H9 (cell line): ENCODE measurements around the gene PDIA2. TPM values are rescaled to one million over a fixed set of nuclear protein-coding genes. Genes with fewer than 3 reads are reported as not detected.

Experiments
- DNase-seq: peaks from one replicate; pipeline ENCODE4 v3.0.0-alpha.2; 2017
- H2AFZ ChIP-seq: one replicate; pipeline ENCODE4 v1.6.1; 2013; ENCODE audit warnings: mild to moderate bottlenecking, low read length, control low read depth, moderate library complexity
- H2AK5ac ChIP-seq: 2 replicates; pipeline ENCODE4 v1.6.1; 2013; ENCODE audit warnings: low read length, control low read depth, mixed read lengths; ENCODE audit not compliant: insufficient read length
- H2BK120ac ChIP-seq: one replicate; pipeline ENCODE4 v1.6.1; 2013; ENCODE audit warnings: low read depth, mild to moderate bottlenecking, low read length, control low read depth, inconsistent platforms; ENCODE audit not compliant: poor library complexity, severe bottlenecking
- H2BK12ac ChIP-seq: 2 replicates; pipeline ENCODE4 v1.6.1; 2013; ENCODE audit warnings: low read length, control low read depth, mixed read lengths, low read depth; ENCODE audit not compliant: insufficient read length
- H2BK15ac ChIP-seq: 2 replicates; pipeline ENCODE4 v1.6.1; 2013; ENCODE audit warnings: low read depth, low read length, control low read depth
- H2BK20ac ChIP-seq: one replicate; pipeline ENCODE4 v1.6.1; 2013; ENCODE audit warnings: low read depth, mild to moderate bottlenecking, low read length, control low read depth, inconsistent platforms; ENCODE audit not compliant: poor library complexity, severe bottlenecking
- H2BK5ac ChIP-seq: 2 replicates; pipeline ENCODE4 v1.6.1; 2013; ENCODE audit warnings: low read length, control low read depth, mixed read lengths; ENCODE audit not compliant: insufficient read length
- H3K14ac ChIP-seq: 2 replicates; pipeline ENCODE4 v1.6.1; 2013; ENCODE audit warnings: low read length, control low read depth; ENCODE audit not compliant: insufficient read depth
- H3K18ac ChIP-seq: 2 replicates; pipeline ENCODE4 v1.6.1; 2013; ENCODE audit warnings: low read depth, mild to moderate bottlenecking, mixed read lengths, low read length, control low read depth; ENCODE audit not compliant: insufficient read length
- H3K23ac ChIP-seq: 2 replicates; pipeline ENCODE4 v1.6.1; 2013; ENCODE audit warnings: low read length, control low read depth, mixed read lengths, low read depth; ENCODE audit not compliant: insufficient read length
- H3K23me2 ChIP-seq: 2 replicates; pipeline ENCODE4 v1.6.1; 2013; ENCODE audit warnings: low read depth, mild to moderate bottlenecking, mixed read lengths, low read length, control low read depth; ENCODE audit not compliant: insufficient read length, poor library complexity, severe bottlenecking
- H3K27ac ChIP-seq: 2 replicates; pipeline ENCODE4 v1.5.1; 2013; ENCODE audit warnings: low read length, control low read depth, mixed read lengths, low read depth; ENCODE audit not compliant: insufficient read length
- H3K27me3 ChIP-seq: 2 replicates; pipeline ENCODE4 v1.6.1; 2013; ENCODE audit warnings: low read length, control low read depth, inconsistent platforms; ENCODE audit not compliant: insufficient read depth
- H3K4ac ChIP-seq: 2 replicates; pipeline ENCODE4 v1.6.1; 2013; ENCODE audit warnings: low read depth, mild to moderate bottlenecking, control low read depth, inconsistent platforms, low read length, moderate library complexity
- H3K4me1 ChIP-seq: 2 replicates; pipeline ENCODE4 v1.6.1; 2013; ENCODE audit warnings: low read length, control low read depth, inconsistent platforms; ENCODE audit not compliant: insufficient read depth
- H3K4me2 ChIP-seq: 2 replicates; pipeline ENCODE4 v1.6.1; 2013; ENCODE audit warnings: low read length, control low read depth, mixed read lengths; ENCODE audit not compliant: insufficient read length, insufficient read depth
- H3K56ac ChIP-seq: 2 replicates; pipeline ENCODE4 v1.6.1; 2013; ENCODE audit warnings: low read depth, mild to moderate bottlenecking, mixed read lengths, low read length, control low read depth; ENCODE audit not compliant: insufficient read length
- H3K79me1 ChIP-seq: 2 replicates; pipeline ENCODE4 v1.6.1; 2013; ENCODE audit warnings: low read depth, mild to moderate bottlenecking, moderate library complexity, low read length, control low read depth, inconsistent platforms; ENCODE audit not compliant: insufficient read depth, poor library complexity, severe bottlenecking
- H3K79me2 ChIP-seq: 2 replicates; pipeline ENCODE4 v1.6.1; 2013; ENCODE audit warnings: low read length, control low read depth, inconsistent platforms; ENCODE audit not compliant: insufficient read depth
- H3K9ac ChIP-seq: 2 replicates; pipeline ENCODE4 v1.6.1; 2013; ENCODE audit warnings: low read length, control low read depth, mixed read lengths; ENCODE audit not compliant: insufficient read length; ENCODE audit errors: extremely low read depth
- H3K9me3 ChIP-seq: one replicate; pipeline ENCODE4 v1.6.1; 2013; ENCODE audit warnings: low read depth, low read length, inconsistent platforms; ENCODE audit not compliant: control insufficient read depth
- H3T11ph ChIP-seq: one replicate; pipeline ENCODE4 v1.6.1; 2013; ENCODE audit warnings: mild to moderate bottlenecking, low read length, control low read depth, inconsistent platforms
- H4K20me1 ChIP-seq: one replicate; pipeline ENCODE4 v1.6.1; 2013; ENCODE audit not compliant: control insufficient read depth, insufficient read length, insufficient read depth
- H4K5ac ChIP-seq: 2 replicates; pipeline ENCODE4 v1.6.1; 2013; ENCODE audit warnings: low read depth, mild to moderate bottlenecking, mixed read lengths, low read length, control low read depth; ENCODE audit not compliant: insufficient read length
- H4K8ac ChIP-seq: replicated peaks from 2 replicates; pipeline ENCODE4 v1.6.1; 2013; ENCODE audit warnings: low read length, control low read depth, mixed read lengths, low read depth; ENCODE audit not compliant: insufficient read length
- H4K91ac ChIP-seq: 2 replicates; pipeline ENCODE4 v1.6.1; 2013; ENCODE audit warnings: low read depth, mild to moderate bottlenecking, moderate library complexity, mixed read lengths, low read length, control low read depth; ENCODE audit not compliant: insufficient read length
- H3K27ac Mint-ChIP-seq, 3 experiments: 2 replicates in 2 of 3; 3 replicates in 1 of 3; pipeline ENCODE4 v1.8.0; 2020 to 2021; ENCODE audit warnings: mixed read lengths in 3 of 3, mild to moderate bottlenecking in 1 of 3, moderate library complexity in 1 of 3
- H3K27me3 Mint-ChIP-seq: 2 replicates; pipeline ENCODE4 v1.8.0; 2021; ENCODE audit warnings: low read depth, mild to moderate bottlenecking, moderate library complexity, mixed read lengths
- H3K36me3 Mint-ChIP-seq, 3 experiments: 2 replicates in 2 of 3; 3 replicates in 1 of 3; pipeline ENCODE4 v1.8.0; 2020 to 2021; ENCODE audit warnings: low read depth in 3 of 3, mixed read lengths in 3 of 3; ENCODE audit not compliant: insufficient read depth in 1 of 3
- H3K4me1 Mint-ChIP-seq, 2 experiments: 2 replicates each; pipeline ENCODE4 v1.8.0; 2020; ENCODE audit warnings: mixed read lengths in 2 of 2
- H3K4me3 Mint-ChIP-seq, 2 experiments: 2 replicates in 1 of 2; 3 replicates in 1 of 2; pipeline ENCODE4 v1.8.0; 2020 to 2021; ENCODE audit warnings: mild to moderate bottlenecking in 2 of 2, mixed read lengths in 2 of 2, moderate library complexity in 1 of 2
- H3K9me3 Mint-ChIP-seq, 2 experiments: 2 replicates in 1 of 2; 3 replicates in 1 of 2; pipeline ENCODE4 v1.8.0; 2020; ENCODE audit warnings: mild to moderate bottlenecking in 2 of 2, mixed read lengths in 2 of 2, moderate library complexity in 1 of 2
- CTCF ChIP-seq: fragments of 200-600 bp; sonication (generic); conservative IDR thresholded peaks from 3 replicates; pipeline ENCODE4 v1.8.0; 2021; ENCODE audit warnings: antibody characterized with exemption, mild to moderate bottlenecking
- WGBS: extraction: QIAGEN DNeasy Blood & Tissue Kit; methylation state at CpG from one replicate; pipeline ENCODE4 v1.1.7; 2013; ENCODE audit warnings: missing lambda C conversion rate, low lambda C conversion rate, mixed read lengths; ENCODE audit not compliant: insufficient read length; ENCODE audit errors: extremely low coverage; 5-methylcytosine and 5-hydroxymethylcytosine counted together
- total RNA-seq: library from RNA; stranded (reverse); gene quantifications from 2 replicates; pipeline ENCODE4 v1.2.1, GENCODE V29; 2021

The PDIA2 gene
- total RNA-seq, 1 experiment from 2014 or later = 1.4 TPM

- Mint-ChIP-seq H3K27ac (no peak within 1 kb of the TSS), H3K4me1 (peaks cover 0 to 2% of the 10 kb centered on the region in 2 experiments; a peak in 1 of 4 replicates), H3K36me3 (no peaks in the 10 kb centered on the region), H3K27me3 (peaks cover 49% of the 10 kb centered on the region), H3K4me3 (peak within 1 kb of the TSS; percentile 58 to 79), H3K9me3 (no peaks in the 10 kb centered on the region; a peak in 1 of 5 replicates)
- H3K4me2 ChIP-seq = peak within 1 kb of the TSS; percentile 23
- no peak within 1 kb of the TSS for H2AK5ac ChIP-seq
- H2BK15ac ChIP-seq = no peak within 1 kb of the TSS
- H3K56ac ChIP-seq = no peak within 1 kb of the TSS
- no CpG with 5 or more reads among the region's 56 CpGs for WGBS
- no peak within 1 kb of the TSS for H3K27ac ChIP-seq
- H3K4ac ChIP-seq = no peak within 1 kb of the TSS
- no peak within 1 kb of the TSS for H4K8ac ChIP-seq
- H3K79me2 ChIP-seq = no peaks in the 10 kb centered on the region
- no peak within 1 kb of the TSS for H2BK5ac ChIP-seq
- H4K91ac ChIP-seq = no peak within 1 kb of the TSS
- no peak within 1 kb of the TSS for H3K9ac ChIP-seq
- H2BK120ac ChIP-seq = no peak within 1 kb of the TSS
- no peaks in the 10 kb centered on the region for H3K9me3 ChIP-seq
- H3T11ph ChIP-seq = no peak within 1 kb of the TSS
- H4K5ac ChIP-seq = no peak within 1 kb of the TSS
- no peak within 1 kb of the TSS for H3K23ac ChIP-seq
- no peak within 1 kb of the TSS for H2BK12ac ChIP-seq
- no peak for DNase-seq
- peaks cover 5% of the 10 kb centered on the region for H3K23me2 ChIP-seq
- peaks cover 3% of the 10 kb centered on the region; the same call in 1 of the 2 replicates for H3K27me3 ChIP-seq
- no peak within 1 kb of the TSS for H2BK20ac ChIP-seq
- H3K79me1 ChIP-seq = no peaks in the 10 kb centered on the region
- H4K20me1 ChIP-seq = no peaks in the 10 kb centered on the region
- no peak within 1 kb of the TSS for H3K18ac ChIP-seq
- no peaks in the 10 kb centered on the region for H3K4me1 ChIP-seq
- no peak within 1 kb of the TSS for H2AFZ ChIP-seq
- no peak for TF ChIP-seq CTCF
- no peak within 1 kb of the TSS for H3K14ac ChIP-seq
Observed at GRCh38 chr16:275786-276232, 7.2 kb upstream of the PDIA2 start, which contains the start of gene RGS11. Gene RGS11 (minus strand): TSS chr16:275944. CDS start chr16:275911, 33 bp downstream.
